Breast epithelium (tissue), 3 donors: Measurements from ENCODE around the gene THSD4.

ENCODE experiments used
- POLR2A ChIP-seq: fragments of 450-650 bp; IDR thresholded peaks from one replicate; pipeline ENCODE4 v1.6.1; 2016; ENCODE audit warnings: antibody characterized with exemption, mild to moderate bottlenecking, moderate library complexity
- POLR2AphosphoS5 ChIP-seq, 3 donors: sonication (generic); formaldehyde crosslinking; IDR thresholded peaks; one replicate each; pipeline ENCODE4 v1.6.1; 2017; ENCODE audit warnings: antibody characterized with exemption in 3 of 3
- TF ChIP-seq, protein P1 (sequence below), 3 donors: fragments of 450-650 bp; IDR thresholded peaks; one replicate each; pipeline ENCODE4 v1.5.1; 2016 to 2017; ENCODE audit warnings: antibody characterized with exemption in 3 of 3, mild to moderate bottlenecking in 3 of 3, moderate library complexity in 3 of 3

DNA sequence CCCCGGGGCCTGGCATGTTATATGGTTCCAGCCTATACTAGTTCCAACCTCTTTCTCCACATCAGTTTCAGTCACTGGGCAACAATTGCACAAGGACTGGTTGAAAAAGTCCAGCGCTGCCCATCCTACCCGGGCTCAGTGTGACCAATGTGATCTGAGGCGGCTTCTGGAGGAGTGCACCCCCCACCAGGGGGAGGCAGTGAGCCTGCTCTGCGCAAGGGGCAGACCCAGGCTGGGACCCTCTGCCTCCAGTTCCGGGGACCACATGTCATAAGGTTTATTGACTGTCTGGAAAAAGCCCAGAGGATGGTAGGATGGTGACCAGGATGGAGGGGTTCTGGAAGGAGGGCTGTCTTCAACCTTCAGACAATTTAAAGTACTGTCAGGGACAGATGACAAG, 669.4 kb downstream of the THSD4 start:
- TF ChIP-seq, protein P1, sequence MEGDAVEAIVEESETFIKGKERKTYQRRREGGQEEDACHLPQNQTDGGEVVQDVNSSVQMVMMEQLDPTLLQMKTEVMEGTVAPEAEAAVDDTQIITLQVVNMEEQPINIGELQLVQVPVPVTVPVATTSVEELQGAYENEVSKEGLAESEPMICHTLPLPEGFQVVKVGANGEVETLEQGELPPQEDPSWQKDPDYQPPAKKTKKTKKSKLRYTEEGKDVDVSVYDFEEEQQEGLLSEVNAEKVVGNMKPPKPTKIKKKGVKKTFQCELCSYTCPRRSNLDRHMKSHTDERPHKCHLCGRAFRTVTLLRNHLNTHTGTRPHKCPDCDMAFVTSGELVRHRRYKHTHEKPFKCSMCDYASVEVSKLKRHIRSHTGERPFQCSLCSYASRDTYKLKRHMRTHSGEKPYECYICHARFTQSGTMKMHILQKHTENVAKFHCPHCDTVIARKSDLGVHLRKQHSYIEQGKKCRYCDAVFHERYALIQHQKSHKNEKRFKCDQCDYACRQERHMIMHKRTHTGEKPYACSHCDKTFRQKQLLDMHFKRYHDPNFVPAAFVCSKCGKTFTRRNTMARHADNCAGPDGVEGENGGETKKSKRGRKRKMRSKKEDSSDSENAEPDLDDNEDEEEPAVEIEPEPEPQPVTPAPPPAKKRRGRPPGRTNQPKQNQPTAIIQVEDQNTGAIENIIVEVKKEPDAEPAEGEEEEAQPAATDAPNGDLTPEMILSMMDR (IDR thresholded peaks at IDR 0.05) = no peak
- no peak for TF ChIP-seq POLR2AphosphoS5 (IDR thresholded peaks at IDR 0.05)
- TF ChIP-seq POLR2A = no peak
